HG03342 (cell line): ENCODE data around the gene FMN1.

Experiments used
- ATAC-seq: cut with Tn5 transposase; IDR thresholded peaks from one replicate; pipeline ENCODE4 v1.9.1; 2021; ENCODE audit warnings: mild to moderate bottlenecking, moderate library complexity; ENCODE audit not compliant: unreplicated experiment

Gene FMN1

DNA sequence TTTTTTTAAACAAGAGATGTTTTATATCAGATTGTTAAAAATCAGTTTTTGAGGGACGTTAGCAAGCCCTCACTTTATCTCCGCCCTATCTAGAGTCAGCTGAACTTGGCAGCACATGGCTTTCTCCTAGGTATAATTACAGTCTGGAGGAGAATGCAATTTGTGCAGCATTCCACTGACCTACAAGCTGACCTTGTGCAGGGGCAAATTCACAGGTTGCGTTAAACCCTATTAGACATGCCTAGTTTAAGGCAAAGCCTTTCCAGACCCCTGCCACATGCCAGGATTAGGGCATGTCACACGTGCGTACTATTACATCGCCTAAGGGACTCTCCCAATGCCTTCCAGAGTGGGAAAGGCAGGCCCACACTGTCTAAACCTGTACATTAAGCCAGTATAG lies 252.7 kb downstream of the FMN1 start:
- ATAC-seq, result no peak

DNA sequence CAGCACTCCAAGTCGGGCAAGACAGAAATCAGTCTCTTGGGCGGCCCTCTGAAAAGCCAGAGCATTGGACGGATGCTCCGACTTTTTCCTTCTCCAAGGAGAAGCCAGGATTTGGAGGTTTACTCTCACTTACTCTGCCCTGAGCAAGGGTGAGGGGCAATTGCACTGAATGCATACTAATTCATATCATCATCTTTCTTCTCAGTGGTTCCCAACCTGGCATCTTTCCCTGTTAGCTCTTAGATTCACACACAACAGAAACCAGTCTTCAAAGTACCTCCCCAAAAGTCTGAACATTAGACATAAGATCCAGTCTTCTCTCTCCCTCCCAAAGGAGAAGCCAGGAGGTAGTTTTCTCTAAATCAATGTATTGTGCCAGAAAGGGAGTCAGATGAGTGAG lies 257.5 kb downstream of the FMN1 start:
- no peak for ATAC-seq

DNA sequence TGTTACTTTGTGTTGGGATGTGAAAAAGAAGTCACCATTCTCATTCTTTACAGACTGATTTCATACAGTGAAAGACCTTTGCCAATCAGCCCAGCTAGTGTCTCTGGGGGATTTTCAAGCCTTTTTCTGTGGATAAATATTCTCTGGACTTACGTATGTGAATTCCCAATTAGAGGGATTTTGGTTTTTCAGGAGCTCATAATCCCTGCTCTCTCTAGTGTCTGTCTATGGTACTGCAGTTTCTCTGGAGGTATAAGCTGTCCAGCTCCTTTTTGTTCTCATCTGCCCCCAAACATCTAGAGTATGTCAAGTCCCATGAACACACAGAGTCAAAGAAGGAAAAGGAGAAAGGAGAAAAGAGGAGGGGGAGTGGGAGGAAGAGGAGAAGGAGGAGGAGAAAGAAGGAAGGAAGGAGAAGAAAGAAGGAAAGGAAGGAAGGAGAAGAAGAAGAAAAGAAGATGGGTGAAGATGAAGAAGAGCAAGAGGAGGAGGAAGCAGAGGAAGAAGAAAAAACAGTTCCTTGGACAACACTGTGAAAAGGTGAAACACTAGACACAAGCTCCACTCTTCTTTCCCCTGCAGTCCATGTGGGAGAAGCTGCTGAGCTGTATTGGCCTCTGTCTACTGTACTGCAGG lies 258.1 kb downstream of the FMN1 start:
- ATAC-seq, result no peak

DNA sequence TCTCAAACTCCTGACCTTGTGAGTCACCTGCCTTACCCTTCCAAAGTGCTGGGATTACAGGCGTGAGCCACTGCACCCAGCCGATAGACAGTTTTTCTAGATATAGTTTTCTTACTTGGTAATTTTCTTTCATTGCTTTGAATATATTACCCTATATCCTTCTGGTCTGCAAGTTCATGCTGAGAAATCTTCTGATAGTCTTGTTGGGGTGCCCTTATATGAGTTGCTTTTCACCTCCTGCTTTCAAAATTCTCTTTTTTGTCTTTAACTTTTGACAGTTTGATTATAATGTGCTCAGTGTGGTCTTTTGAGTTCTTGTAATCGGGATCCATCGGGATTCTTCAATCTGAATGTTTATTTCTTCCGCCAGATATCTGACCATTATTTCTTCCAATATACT lies 259.4 kb downstream of the FMN1 start:
- ATAC-seq, result no peak

DNA sequence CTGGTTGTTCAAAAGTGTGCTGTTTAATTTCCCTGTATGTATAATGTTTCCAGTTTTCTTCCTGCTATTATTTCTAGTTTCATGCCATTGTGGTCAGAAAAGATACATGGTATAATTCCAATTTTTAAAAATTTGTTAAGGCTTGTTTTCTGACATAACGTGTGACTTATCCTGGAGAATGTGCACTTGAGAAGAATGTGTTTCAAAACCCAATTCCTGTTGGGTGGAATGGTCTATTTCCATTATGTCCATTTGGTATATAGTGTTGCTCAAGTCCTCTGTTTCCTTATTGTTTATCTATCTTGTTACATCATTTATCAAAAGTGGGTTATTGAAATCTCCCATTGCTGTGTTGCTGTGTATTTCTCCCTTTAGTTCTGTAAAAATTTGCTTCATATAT lies 261.3 kb downstream of the FMN1 start:
- no peak for ATAC-seq

DNA sequence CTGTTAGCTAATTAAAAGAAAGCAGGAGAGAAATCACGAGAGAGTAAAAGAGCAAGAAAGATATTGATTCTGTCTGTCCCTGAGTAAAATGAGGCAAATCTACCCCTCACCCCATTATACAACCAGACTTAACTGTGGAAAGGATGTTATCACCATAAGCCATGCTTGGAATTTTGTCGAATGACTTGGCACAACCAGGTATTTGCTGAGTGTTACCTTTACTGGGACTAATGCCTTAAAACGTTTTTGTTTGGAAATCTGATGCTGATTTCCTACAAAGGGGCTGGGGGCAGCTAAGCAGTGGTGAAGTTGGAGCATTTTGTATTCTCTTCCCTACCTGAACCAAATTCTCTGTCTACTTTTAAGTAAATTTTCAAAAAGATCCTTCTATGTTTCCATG lies 265.6 kb downstream of the FMN1 start:
- ATAC-seq, result no peak

DNA sequence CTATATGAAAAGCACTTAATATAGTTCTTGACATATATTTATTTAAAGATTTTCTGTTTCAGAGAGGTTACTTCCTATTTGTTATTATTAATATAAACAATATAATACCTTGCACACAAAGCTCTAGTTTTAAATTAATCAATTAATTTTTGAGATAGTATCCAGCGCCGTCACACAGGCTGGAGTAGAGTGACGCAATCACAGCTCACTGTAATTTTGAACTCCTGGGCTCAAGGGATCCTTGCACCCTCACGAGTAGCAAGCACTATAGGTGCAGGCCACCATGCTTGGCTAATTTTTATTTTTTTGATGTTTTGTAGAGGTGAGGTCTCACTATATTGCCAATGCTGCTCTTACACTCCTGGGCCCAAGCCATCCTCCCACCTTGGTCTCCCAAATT lies 267.4 kb downstream of the FMN1 start:
- no peak for ATAC-seq

DNA sequence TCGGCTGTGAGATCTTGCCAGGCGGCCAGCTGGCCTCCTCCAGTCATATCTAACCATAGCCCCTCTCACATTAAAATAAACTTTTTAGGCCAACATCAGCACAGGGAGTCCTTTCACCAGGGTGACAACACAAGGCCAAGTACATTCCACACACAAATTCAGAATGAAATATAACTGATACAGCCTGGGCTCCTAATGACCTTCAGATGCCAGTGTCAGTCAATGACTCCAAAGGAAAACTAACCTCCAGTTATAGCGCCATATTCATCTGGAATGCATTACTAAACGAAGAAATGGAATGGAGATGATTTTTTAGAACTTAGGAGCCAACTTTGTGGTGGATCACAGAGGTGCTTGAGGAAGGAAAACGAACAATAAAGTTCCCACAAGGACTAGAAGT lies 271.3 kb downstream of the FMN1 start:
- ATAC-seq, result no peak

DNA sequence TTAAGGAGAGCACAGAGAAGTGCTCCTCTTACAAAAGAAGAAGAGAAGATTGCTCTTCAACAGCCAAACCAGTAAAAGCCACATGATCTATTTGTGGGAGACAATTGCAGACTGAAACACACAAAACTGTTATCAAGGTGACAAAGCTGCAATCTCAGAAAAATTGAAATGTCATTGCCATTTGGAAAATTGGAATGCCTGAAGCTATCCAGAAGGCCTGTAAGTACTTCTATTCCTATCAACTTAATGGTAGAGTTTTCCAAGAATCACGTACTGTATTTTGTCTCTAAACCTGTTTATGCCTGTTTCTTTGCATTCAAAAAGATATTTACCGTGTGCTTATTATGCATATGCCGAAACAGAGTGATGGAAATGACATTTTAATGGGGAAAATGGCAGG lies 272.0 kb downstream of the FMN1 start:
- no peak for ATAC-seq

DNA sequence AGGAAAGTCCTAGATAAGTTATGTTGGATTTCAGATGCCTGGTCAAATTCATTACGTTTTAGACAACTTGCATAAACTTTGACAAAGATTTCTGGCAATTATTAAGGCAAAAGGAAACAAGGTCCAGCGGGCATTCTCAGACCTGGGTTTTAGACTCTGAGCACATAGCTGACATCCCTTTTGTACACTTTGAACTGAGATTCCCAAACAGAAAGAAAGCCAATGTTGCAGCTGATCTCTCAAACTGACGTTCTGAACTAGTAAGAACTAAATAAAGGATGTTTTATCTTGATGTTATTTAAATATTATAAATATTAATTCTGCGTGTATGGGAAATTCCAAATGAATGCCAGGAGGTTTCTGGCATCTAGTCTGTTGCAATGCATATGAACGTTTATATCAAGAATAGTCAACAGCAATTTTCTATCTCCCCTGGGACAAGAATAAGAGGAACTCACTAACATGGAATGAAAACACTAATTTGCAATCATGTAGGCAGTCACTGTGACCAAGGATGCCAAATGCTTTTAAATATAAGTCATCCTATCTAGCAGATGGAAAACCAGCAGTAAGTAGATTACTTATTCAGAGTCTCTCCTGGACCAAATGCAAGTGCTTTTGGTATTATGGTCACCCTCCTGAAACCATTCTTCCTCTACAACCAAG lies 274.6 kb downstream of the FMN1 start:
- ATAC-seq, result no peak

DNA sequence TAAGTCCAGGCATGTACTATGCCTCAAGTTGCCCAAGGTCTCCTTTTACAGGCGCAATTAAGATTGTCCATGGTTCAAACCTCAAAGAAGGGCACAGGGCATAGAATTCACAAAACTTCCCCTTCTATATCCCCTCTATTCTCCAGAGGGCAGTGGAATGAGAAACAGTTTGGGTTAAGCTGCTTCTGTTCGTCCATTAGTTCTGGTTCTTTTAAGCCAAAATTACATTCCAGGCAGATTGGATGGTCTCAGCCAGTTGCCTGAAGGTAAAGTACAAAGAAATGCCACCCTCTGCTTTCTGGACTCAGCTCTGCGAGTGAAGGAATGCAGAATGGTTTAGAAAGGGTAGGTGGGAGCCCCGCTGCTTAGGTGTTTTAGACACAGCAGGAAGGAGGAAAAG lies 276.0 kb downstream of the FMN1 start:
- ATAC-seq, result no peak

DNA sequence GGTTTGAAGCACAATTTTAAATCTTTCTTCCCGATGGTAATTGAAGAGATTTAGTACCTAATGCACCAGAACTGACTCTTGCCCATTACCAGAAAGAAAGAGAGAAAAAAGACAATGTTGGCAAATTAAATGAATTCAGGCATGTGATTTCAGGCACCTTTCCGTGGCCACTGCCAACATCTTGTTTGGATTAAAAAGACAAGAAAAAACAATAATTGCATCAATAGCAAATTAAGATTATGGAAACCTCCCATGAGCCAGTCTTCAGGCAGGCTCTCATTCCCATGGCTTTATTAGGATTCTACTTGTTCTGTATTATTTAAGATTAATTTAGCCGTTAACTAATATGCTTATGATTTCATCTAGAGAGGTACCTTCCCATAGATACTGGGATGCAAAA lies 283.7 kb downstream of the FMN1 start:
- ATAC-seq, result no peak

DNA sequence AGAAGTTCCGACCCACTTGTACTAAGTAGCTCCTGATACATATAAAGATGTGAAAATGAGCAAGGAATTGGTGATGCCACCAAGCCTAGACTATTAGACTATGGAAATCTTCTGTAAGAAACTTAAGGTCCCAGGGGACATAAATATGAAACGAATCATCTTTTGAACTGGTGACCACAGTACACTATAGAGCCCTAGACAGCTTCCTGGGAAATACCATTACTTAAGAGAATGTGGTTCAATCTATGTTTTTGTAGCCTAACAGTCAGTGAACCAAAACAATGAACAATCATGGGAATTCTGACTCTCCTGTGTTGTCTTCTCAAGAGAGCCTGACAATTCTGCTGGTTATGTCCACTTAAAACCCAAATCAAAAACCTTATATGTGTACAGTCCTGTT lies 285.1 kb downstream of the FMN1 start:
- no peak for ATAC-seq

DNA sequence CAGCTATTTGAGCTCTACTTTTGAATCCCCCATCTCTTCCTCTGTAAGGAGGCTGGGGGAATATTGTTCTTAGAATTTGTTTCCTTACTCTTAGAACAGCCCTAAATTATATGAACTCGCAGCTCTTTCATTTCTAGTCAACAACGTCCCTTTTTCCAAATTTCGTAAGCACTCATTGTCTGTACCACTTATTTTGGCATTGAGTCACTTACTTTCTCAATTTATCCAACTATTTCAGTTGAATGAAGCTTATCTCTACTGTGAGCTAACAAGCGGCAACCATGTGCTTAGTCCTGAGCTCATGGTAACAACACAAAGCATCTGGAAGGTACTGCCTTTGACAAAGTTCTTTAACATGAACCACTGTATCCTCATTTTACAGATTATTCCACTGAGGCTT lies 285.6 kb downstream of the FMN1 start:
- no peak for ATAC-seq

DNA sequence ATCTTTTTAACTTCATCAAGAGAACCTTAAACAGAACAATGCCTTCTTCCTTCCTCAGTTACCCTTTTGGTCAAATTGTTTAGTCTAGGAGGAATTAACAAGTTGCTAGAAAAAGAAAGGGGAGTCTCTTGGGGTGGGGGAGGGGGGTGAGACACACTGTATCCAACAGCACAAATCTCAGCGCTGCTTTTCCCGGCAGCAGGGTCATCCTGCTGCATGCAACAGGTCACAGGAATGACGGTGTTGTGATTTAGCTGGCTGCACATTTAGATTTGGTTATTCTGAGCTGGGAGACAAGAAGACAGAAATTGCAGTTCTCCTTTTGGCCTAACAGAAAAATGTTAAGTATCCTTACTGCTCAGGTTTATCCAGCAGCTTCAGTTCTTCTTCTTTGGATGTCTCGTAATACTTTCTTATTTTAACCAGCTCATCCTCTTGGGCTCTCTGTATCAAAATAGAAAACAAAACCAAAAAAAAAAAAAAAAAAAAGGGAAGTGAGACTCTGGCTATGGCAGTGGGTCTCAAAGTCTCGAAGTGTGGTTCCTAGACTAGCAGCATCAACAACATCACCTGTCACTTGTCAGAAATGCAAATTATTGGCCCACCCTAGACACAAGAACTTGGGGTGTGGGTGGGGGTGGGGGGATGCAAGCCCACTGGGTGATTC lies 286.2 kb downstream of the FMN1 start:
- peak; percentile 86 for ATAC-seq

DNA sequence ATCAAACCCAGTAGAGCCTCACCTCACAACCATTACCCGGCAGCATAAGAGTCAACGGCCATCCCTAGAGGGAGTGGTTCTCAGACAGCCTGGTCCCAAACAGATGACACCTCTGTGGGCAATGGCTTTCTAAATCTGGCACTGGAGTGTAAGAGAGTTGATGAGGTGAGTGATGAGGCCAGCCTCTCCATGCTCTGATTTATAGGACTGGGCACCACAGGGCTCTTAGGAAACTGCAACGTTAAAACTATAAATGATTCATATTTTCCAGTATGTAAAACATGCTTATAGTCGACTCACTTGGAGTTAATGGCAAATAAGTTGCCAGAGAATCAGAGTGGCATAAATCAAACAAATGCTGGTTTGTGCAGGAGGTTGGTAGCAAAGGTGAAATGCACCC lies 289.0 kb downstream of the FMN1 start:
- ATAC-seq, result no peak

DNA sequence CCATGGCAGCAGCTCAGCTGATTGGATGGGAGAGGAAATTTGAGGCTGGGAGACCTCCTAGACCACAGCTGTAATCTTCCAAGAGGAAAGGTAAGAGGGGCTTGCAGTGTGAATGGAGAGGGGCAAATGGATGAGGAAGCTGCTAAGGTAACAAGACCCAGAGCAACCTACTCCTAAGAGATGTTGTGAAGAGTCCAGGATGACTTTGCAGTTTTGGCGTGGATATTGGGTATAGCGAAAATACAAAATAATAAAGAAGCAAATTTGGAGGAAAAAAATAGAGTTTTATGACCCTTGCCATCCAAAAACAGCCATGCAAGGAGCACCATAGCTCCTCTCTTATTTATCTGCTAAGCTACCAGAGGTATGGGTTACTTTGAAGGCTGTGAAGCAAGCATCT lies 290.1 kb downstream of the FMN1 start:
- no peak for ATAC-seq

DNA sequence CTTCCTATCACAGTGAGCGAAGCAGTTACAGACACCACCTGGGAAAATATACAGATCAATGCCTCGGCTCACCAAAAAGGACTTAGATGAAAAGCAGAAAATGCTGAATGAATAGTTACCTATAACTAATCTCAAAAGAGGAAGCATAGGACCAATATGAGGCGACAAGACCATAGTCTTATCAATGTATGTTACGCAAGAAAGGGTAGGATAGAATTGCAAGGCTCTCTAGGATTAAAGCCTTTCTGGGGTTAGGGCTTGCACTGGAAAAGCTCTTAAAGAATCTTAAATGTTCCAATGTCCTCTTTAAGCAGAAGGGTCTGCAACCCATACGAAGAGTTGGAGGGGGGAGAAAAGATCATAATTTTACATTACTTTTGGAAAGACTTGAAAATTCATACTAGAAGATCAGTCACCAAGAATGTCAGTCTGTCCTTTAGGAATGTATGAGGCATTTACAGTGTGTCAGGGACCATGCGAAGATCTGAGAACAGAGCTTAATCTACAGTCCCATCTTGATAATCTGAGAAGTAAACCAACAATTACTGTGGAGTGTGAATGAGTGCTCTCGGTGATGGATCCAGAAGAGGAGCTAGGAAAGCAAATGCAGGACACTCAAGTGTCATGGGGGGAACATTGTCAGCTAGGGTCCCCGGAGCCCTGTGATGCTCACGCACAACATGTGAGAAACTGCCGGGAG lies 290.8 kb downstream of the FMN1 start:
- no peak for ATAC-seq

DNA sequence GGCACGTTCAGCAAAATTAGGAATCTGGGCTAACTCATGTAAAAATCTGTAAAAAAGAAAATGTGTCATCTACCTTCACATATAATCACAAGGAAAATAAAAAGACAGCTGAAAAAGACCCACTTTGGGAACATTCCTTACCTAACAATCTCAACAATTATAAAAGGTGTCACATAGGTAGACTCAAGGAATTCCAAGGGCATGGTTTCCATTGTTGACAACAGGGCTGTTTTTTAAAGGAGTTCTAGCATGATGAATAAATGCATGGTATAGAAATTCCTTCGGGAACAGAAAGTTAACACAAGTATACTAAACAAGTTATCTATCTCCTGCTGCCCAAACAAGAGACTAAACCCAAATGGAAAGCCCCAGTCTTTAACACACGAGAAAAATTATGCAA lies 292.5 kb downstream of the FMN1 start:
- no peak for ATAC-seq

DNA sequence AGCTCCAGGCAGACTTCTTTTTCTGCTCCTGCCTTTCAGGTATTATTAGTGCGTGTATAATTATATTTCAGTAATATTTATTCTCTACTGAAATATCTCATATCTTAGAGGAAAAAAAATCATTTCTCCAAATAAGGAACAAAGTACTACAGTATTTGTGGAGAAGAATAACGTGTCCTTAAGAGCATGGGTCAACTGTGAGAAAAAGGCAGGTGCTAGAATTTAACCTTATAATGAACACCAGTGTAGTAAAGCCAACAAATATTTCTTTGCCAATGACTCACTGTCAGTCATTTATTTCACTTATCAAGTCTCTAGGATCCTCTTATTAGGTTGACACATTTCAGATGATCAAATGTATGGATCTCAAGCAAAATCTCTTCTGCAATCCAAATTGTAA lies 293.3 kb downstream of the FMN1 start:
- no peak for ATAC-seq

DNA sequence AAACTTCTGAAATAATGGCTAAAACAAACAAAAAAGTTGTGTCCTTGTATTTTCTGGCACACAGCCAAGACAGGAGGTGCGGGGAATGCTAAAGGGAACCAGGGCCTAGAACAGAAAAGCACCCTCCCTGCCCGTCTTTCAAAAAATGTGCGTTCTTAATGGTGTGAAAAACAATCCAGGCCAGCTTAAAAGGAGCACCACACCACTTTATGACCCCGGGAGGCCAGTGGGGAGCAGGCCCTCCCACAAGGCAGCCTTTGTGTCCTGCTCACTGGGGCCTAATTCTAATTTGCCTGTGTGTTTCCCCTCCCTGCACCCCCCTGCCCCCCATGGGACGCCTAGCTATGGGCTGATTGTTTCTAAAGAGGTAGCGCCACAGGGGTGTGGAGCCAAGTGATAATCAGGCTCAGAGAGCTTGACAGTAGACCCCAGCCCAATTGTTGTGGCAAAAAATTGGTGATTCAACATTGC lies 295.4 kb downstream of the FMN1 start:
- ATAC-seq, result peak; percentile 69

DNA sequence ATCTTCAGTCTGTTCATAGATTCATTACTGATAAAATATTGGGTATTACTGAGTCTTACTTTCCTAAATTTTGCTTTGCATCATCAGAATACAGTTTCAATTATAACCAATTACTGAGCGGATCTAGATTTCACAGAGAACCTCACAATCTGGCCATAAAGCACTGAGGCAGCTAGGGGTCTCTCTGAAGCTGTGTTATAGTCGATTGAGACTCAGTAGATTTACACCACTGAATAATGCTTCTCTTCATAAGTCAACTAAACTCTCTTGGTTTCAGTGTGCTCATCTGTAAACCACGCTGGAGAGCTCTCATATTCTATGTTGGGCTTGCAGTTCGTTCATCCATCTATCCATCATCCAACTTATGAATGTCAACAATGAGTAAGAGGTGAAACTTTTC lies 296.1 kb downstream of the FMN1 start:
- ATAC-seq, result no peak
